PC-3 (cell line): ENCODE results near the gene LCLAT1.

ENCODE experiments used
- EZH2phosphoT487 ChIP-seq: fragments of 300-600 bp; sonication (generic); IDR thresholded peaks from 2 replicates; pipeline ENCODE4 v1.6.1; 2018; ENCODE audit warnings: mild to moderate bottlenecking, antibody characterized with exemption, low read length, borderline replicate concordance
- TF ChIP-seq, protein P1 (sequence below): fragments of 300-600 bp; sonication (generic); conservative IDR thresholded peaks from 2 replicates; pipeline ENCODE4 v1.5.1; 2017; ENCODE audit warnings: antibody characterized with exemption, low read depth, mild to moderate bottlenecking, low read length

DNA sequence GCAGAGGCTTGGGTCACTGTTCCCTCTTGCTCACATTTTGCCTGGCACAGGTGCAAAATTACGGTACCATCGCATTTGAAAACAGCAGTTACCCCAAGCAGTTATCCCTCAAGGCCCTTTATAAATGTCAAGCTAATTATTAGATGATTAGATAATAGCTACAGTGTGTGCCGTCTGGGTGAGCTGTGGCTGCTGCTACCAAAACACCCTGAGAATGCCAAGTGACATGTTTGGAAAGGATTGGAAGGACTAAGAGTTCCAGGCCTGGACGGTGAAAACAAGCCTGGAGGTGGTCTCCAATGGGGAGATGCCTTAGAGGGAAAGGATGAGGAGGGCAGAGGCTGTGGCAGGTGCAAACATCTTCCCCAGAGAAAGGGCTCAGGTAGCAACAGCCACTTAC lies 239.6 kb downstream of the LCLAT1 start:
- TF ChIP-seq, protein P1, sequence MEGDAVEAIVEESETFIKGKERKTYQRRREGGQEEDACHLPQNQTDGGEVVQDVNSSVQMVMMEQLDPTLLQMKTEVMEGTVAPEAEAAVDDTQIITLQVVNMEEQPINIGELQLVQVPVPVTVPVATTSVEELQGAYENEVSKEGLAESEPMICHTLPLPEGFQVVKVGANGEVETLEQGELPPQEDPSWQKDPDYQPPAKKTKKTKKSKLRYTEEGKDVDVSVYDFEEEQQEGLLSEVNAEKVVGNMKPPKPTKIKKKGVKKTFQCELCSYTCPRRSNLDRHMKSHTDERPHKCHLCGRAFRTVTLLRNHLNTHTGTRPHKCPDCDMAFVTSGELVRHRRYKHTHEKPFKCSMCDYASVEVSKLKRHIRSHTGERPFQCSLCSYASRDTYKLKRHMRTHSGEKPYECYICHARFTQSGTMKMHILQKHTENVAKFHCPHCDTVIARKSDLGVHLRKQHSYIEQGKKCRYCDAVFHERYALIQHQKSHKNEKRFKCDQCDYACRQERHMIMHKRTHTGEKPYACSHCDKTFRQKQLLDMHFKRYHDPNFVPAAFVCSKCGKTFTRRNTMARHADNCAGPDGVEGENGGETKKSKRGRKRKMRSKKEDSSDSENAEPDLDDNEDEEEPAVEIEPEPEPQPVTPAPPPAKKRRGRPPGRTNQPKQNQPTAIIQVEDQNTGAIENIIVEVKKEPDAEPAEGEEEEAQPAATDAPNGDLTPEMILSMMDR: no peak
- no peak for TF ChIP-seq EZH2phosphoT487
